AG09319 (cell line): ENCODE results near the gene ACTMAP.
A peak's percentile ranks its signal among the peaks of the same experiment; 100 is the strongest.

Source experiments
- DNase-seq: peaks from one replicate; pipeline ENCODE4 v3.0.0-alpha.2; 2010; ENCODE audit warnings: low read depth; ENCODE audit errors: extremely low read depth
- CTCF ChIP-seq: IDR thresholded peaks from 2 replicates; pipeline ENCODE4 v1.5.1; 2011; ENCODE audit warnings: low read depth, mild to moderate bottlenecking, inconsistent platforms, low read length, moderate library complexity

ACTMAP gene

GRCh38 chr19:40704491-40705361 is 45.6 kb downstream of the ACTMAP start:
- DNase-seq = no peak
- TF ChIP-seq CTCF = no peak

GRCh38 chr19:40703029-40703755 is 47.1 kb downstream of the ACTMAP start:
- TF ChIP-seq CTCF = no peak
- DNase-seq = no peak

- peak; percentile 26 for TF ChIP-seq CTCF
- DNase-seq = no peak
Measured at GRCh38 chr19:40702337-40703012, 47.8 kb downstream of the ACTMAP start.

- DNase-seq = no peak
- no peak for TF ChIP-seq CTCF
Measured at GRCh38 chr19:40701758-40702157, 48.5 kb downstream of the ACTMAP start.

- no peak for DNase-seq
- TF ChIP-seq CTCF = no peak
Measured at GRCh38 chr19:40700083-40700482, 50.2 kb downstream of the ACTMAP start.

GRCh38 chr19:40697007-40697406 is 53.3 kb downstream of the ACTMAP start:
- TF ChIP-seq CTCF = no peak
- no peak for DNase-seq
